ENCODE measurements around the gene PIGZ. TPM values are rescaled to one million over a fixed set of nuclear protein-coding genes. Genes with fewer than 3 reads are reported as not detected.

Gene PIGZ
- total and polyA plus RNA-seq, 2 experiments from 2014 or later, result 18.0 to 32.6 TPM

DNA sequence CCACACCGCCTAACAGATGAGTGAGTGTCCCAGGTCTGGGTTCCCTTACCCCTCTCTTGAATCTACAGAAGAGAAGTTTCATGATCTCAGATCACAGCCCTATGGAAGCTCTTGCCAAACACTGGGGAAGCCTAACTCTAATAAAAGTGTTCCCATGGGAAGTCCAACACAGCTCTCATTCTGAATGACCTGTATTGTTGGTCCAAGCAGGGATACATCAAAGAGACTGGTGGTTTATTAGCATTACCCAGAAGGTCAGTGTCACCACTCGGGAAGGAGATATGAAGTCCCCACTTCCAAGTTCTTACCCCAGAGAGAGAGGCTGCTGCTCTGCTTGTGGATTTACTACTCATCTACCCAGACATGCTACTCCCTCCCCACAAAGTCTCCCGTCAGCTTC, 17.3 kb downstream of the PIGZ start:
- no peak overlapping the region for H2AFZ ChIP-seq
- DNase-seq (ENCODE audit: low spot score), result no peak
- H3K9me3 ChIP-seq (ENCODE audit: low read depth), result no peaks in the 10 kb centered on the region
- H3K4me3 ChIP-seq, result no peak overlapping the region
- H3K27me3 ChIP-seq, result no peaks in the 10 kb centered on the region
- H3K27ac ChIP-seq, result no peak overlapping the region
- no peaks in the 10 kb centered on the region for H3K36me3 ChIP-seq (replicated peaks; ENCODE audit: insufficient read depth, low read depth)
- H3K9me2 ChIP-seq (replicated peaks; ENCODE audit: insufficient read depth), result no peaks in the 10 kb centered on the region
- no peaks in the 10 kb centered on the region for H3K79me2 ChIP-seq
- no peaks in the 10 kb centered on the region for H4K20me1 ChIP-seq (ENCODE audit: insufficient read depth, poor library complexity, severe bottlenecking)
- no peak overlapping the region for H3K4me2 ChIP-seq
- WGBS (ENCODE audit: low lambda C conversion rate, missing lambda C conversion rate), result 88% methylated on average over 3 of the region's 3 CpGs
- TF ChIP-seq EZH2phosphoT487 (IDR thresholded peaks at IDR 0.05; ENCODE audit: low read depth, severe bottlenecking, unreplicated experiment), result no peak
- H3K4me1 ChIP-seq (ENCODE audit: insufficient read depth), result no peaks in the 10 kb centered on the region

DNA sequence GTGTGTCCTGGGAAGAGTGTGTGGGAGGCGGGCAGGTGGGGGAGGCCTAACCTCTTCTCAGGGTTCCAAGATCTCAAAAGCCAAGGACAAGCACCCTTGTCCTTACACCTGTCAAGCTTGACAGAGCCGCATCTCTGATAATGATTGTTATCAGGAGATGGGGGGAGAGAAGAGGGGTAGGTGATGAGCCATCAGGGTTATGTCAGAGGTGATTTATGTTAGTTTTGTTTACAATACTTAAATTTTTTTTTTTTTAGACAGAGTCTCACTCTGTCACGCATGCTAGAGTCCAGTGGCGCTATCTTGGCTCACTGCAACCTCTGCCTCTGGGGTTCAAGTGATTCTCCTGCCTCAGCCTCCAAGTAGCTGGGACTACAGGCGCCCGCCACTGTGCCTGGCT, 18.9 kb downstream of the PIGZ start:
- DNase-seq (ENCODE audit: low spot score), result no peak
- Histone ChIP-seq H3K27me3 (no peaks in the 10 kb centered on the region), H3K4me2 (no peak overlapping the region), H3K27ac (no peak overlapping the region), H3K9me2 (replicated peaks; ENCODE audit: insufficient read depth) (no peaks in the 10 kb centered on the region), H3K4me1 (ENCODE audit: insufficient read depth) (no peaks in the 10 kb centered on the region), H4K20me1 (ENCODE audit: insufficient read depth, poor library complexity, severe bottlenecking) (no peaks in the 10 kb centered on the region), H2AFZ (no peak overlapping the region), H3K79me2 (no peaks in the 10 kb centered on the region), H3K9me3 (ENCODE audit: low read depth) (no peaks in the 10 kb centered on the region), H3K4me3 (no peak overlapping the region), H3K36me3 (replicated peaks; ENCODE audit: insufficient read depth, low read depth) (no peaks in the 10 kb centered on the region)
- no peak for TF ChIP-seq EZH2 (IDR thresholded peaks at IDR 0.05; ENCODE audit: borderline replicate concordance)
- TF ChIP-seq EZH2phosphoT487 (IDR thresholded peaks at IDR 0.05; ENCODE audit: low read depth, severe bottlenecking, unreplicated experiment), result no peak
- TF ChIP-seq, protein P1, sequence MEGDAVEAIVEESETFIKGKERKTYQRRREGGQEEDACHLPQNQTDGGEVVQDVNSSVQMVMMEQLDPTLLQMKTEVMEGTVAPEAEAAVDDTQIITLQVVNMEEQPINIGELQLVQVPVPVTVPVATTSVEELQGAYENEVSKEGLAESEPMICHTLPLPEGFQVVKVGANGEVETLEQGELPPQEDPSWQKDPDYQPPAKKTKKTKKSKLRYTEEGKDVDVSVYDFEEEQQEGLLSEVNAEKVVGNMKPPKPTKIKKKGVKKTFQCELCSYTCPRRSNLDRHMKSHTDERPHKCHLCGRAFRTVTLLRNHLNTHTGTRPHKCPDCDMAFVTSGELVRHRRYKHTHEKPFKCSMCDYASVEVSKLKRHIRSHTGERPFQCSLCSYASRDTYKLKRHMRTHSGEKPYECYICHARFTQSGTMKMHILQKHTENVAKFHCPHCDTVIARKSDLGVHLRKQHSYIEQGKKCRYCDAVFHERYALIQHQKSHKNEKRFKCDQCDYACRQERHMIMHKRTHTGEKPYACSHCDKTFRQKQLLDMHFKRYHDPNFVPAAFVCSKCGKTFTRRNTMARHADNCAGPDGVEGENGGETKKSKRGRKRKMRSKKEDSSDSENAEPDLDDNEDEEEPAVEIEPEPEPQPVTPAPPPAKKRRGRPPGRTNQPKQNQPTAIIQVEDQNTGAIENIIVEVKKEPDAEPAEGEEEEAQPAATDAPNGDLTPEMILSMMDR (IDR thresholded peaks at IDR 0.05; ENCODE audit: poor library complexity), result no peak
- WGBS (ENCODE audit: low lambda C conversion rate, missing lambda C conversion rate), result 80% methylated on average over 6 of the region's 6 CpGs

DNA sequence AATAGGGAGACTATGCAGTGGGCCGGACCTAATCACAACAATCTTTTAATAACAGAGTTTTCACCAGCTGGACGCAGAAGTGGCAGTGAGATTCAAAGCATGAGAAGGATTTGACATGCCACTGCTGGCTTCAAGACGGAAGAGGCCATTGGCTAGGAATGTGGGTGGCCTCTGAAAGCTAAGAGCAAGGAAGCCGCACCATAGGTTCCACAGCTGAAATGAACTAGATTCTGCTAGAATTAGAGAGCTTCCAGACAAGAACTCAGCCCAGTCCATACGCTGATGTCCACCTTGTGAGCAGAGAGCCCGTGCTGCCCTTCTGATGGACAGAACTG, 19.4 kb downstream of the PIGZ start:
- Histone ChIP-seq H4K20me1 (ENCODE audit: insufficient read depth, poor library complexity, severe bottlenecking) (no peaks in the 10 kb centered on the region), H3K4me3 (no peak overlapping the region), H3K4me2 (no peak overlapping the region), H3K79me2 (no peaks in the 10 kb centered on the region), H3K36me3 (replicated peaks; ENCODE audit: insufficient read depth, low read depth) (no peaks in the 10 kb centered on the region), H3K9me2 (replicated peaks; ENCODE audit: insufficient read depth) (no peaks in the 10 kb centered on the region), H3K9me3 (ENCODE audit: low read depth) (no peaks in the 10 kb centered on the region), H2AFZ (no peak overlapping the region), H3K4me1 (ENCODE audit: insufficient read depth) (no peaks in the 10 kb centered on the region), H3K27me3 (no peaks in the 10 kb centered on the region), H3K27ac (no peak overlapping the region)
- WGBS (ENCODE audit: low lambda C conversion rate, missing lambda C conversion rate), result 81% methylated on average over 6 of the region's 6 CpGs
- TF ChIP-seq EZH2phosphoT487 (IDR thresholded peaks at IDR 0.05; ENCODE audit: low read depth, severe bottlenecking, unreplicated experiment) (no peak), EZH2 (IDR thresholded peaks at IDR 0.05; ENCODE audit: borderline replicate concordance) (no peak)
- DNase-seq (ENCODE audit: low spot score), result no peak

DNA sequence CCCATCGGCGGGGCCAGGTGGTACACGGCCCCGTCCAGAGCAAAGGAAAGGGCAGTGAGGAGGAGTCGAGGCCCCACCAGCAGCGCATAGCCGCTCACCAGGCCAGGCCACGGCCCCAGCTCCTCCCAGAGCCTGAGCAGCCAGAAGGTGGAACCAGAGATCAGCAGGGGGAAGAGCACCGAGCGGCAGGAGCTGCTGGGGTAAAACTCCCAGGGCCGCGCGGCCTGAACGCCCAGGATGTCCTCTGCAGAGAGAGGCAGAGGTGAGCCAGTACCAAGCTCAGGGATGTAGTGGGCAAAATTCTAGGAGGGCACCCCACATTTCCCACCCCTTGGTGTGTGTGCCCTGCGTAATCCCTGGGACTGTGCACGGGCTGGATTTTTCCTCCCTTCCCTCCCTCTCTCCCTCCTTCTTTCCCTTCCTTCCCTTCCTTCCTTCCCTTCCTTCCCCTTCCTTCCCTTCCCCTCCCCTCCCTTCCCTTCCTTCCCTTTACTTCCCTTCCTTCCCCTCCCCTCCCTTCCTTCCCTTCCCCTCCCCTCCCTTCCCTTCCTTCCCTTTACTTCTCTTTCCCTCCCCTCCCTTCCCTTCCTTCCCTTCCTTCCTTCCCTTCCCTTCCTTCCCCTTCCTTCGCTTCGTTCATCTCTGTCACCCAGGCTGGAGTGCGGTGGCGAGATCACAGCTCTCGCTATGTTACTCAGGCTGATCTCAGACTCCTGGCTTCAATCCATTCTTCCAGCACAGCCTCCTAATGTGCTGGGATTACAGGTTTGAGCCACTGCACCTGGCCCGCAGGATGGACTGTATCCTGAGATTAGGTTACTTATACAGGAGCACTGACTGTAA, 20.0 kb downstream of the PIGZ start:
- peaks cover 3% of the 10 kb centered on the region for H3K79me2 ChIP-seq
- H3K4me3 ChIP-seq, result no peak overlapping the region
- H2AFZ ChIP-seq, result no peak overlapping the region
- 55% methylated on average over 20 of the region's 22 CpGs for WGBS (ENCODE audit: low lambda C conversion rate, missing lambda C conversion rate)
- H3K36me3 ChIP-seq (replicated peaks; ENCODE audit: insufficient read depth, low read depth), result no peaks in the 10 kb centered on the region
- H3K9me2 ChIP-seq (replicated peaks; ENCODE audit: insufficient read depth), result no peaks in the 10 kb centered on the region
- no peak overlapping the region for H3K27ac ChIP-seq
- H4K20me1 ChIP-seq (ENCODE audit: insufficient read depth, poor library complexity, severe bottlenecking), result no peaks in the 10 kb centered on the region
- TF ChIP-seq EZH2 (IDR thresholded peaks at IDR 0.05; ENCODE audit: borderline replicate concordance) (no peak), EZH2phosphoT487 (IDR thresholded peaks at IDR 0.05; ENCODE audit: low read depth, severe bottlenecking, unreplicated experiment) (no peak)
- TF ChIP-seq, protein P1 (IDR thresholded peaks at IDR 0.05; ENCODE audit: poor library complexity), result no peak
- H3K4me2 ChIP-seq, result no peak overlapping the region
- DNase-seq (ENCODE audit: low spot score), result no peak
- H3K4me1 ChIP-seq (ENCODE audit: insufficient read depth), result peaks cover 2% of the 10 kb centered on the region
- H3K9me3 ChIP-seq (ENCODE audit: low read depth), result no peaks in the 10 kb centered on the region
- no peaks in the 10 kb centered on the region for H3K27me3 ChIP-seq

All from hepatocyte (in vitro differentiated cells).